Hepatocyte (in vitro differentiated cells): ENCODE measurements around the gene TMED4.

Source experiments
- CTCF ChIP-seq: fragments of 200-600 bp; sonication (generic); IDR thresholded peaks from 2 replicates; pipeline ENCODE4 v1.5.1; 2016; ENCODE audit warnings: antibody characterized with exemption, mild to moderate bottlenecking; ENCODE audit not compliant: poor library complexity
- EZH2 ChIP-seq: fragments of 200-600 bp; sonication (generic); IDR thresholded peaks from 2 replicates; pipeline ENCODE4 v1.6.1; 2016; ENCODE audit warnings: antibody characterized with exemption, mild to moderate bottlenecking, borderline replicate concordance
- EZH2phosphoT487 ChIP-seq: fragments of 200-600 bp; sonication (generic); IDR thresholded peaks from one replicate; pipeline ENCODE4 v1.6.1; 2018; ENCODE audit warnings: antibody characterized with exemption, mild to moderate bottlenecking, low read depth, moderate library complexity; ENCODE audit not compliant: unreplicated experiment, severe bottlenecking

- no peak for TF ChIP-seq CTCF
- TF ChIP-seq EZH2: no peak
- TF ChIP-seq EZH2phosphoT487: no peak
Observed at GRCh38 chr7:44539669-44540506, 42.1 kb downstream of the TMED4 start.
